H1 (cell line): ENCODE data around the gene HBEGF. TPM values are rescaled to one million over a fixed set of nuclear protein-coding genes. Genes with fewer than 3 reads are reported as not detected.

ENCODE experiments used
- BCL11A ChIP-seq, 2 experiments: IDR thresholded peaks; one replicate each; pipeline ENCODE4 v1.6.1; 2011; ENCODE audit warnings: low read depth in 2 of 2, low read length in 2 of 2, mild to moderate bottlenecking in 2 of 2
- CHD7 ChIP-seq: fragments of 300-600 bp; sonication (generic); IDR thresholded peaks from 2 replicates; pipeline ENCODE4 v1.7.1; 2012; ENCODE audit warnings: low read length, moderate library complexity, mild to moderate bottlenecking, inconsistent platforms; ENCODE audit not compliant: insufficient replicate concordance
- EGR1 ChIP-seq: IDR thresholded peaks from 2 replicates; pipeline ENCODE4 v1.6.1; 2011; ENCODE audit warnings: low read depth, low read length, borderline replicate concordance
- FOSL1 ChIP-seq: IDR thresholded peaks from 2 replicates; pipeline ENCODE4 v1.6.1; 2011; ENCODE audit warnings: mild to moderate bottlenecking, low read depth, low read length, moderate library complexity; ENCODE audit not compliant: insufficient read depth
- GTF2F1 ChIP-seq: IDR thresholded peaks from 2 replicates; pipeline ENCODE4 v1.6.1; 2012; ENCODE audit warnings: low read depth, low read length, improper control_type of control experiment, borderline replicate concordance
- KDM1A ChIP-seq: fragments of 200-600, 300-600 bp; sonication (generic); IDR thresholded peaks from 2 replicates; pipeline ENCODE4 v1.7.1; 2016; ENCODE audit warnings: mild to moderate bottlenecking, low read length, borderline replicate concordance
- MAFK ChIP-seq: IDR thresholded peaks from 2 replicates; pipeline ENCODE4 v1.6.1; 2012; ENCODE audit warnings: low read depth, mild to moderate bottlenecking, improper control_type of control experiment, low read length
- MAX ChIP-seq: IDR thresholded peaks from 2 replicates; pipeline ENCODE4 v1.6.1; 2012; ENCODE audit warnings: inconsistent platforms
- SP4 ChIP-seq: IDR thresholded peaks from 2 replicates; pipeline ENCODE4 v1.6.1; 2012; ENCODE audit warnings: low read length, inconsistent platforms
- polyA plus RNA-seq, 7 experiments: library from polyadenylated mRNA; depleted of rRNA in 3 of 7; stranded (reverse) in 5 of 7; unstranded in 2 of 7; fragments of >200 nt in 5 of 7; fragments of 200-250 nt in 2 of 7; gene quantifications; 1 replicate in 5 of 7; 2 replicates in 1 of 7; 4 replicates in 1 of 7; pipeline versions ENCODE4 v1.2.1 to v1.2.3, GENCODE V29; 2011 to 2013; ENCODE audit warnings: missing spikeins in 2 of 7, mixed read lengths in 2 of 7
- total RNA-seq: library from RNA; stranded (reverse); fragmentation: NEBNext Ultra II Directional; extraction: Animal tissue kit (Norgen Biotek cat#: 25700); gene quantifications from 2 replicates; pipeline ENCODE4 v1.2.1, GENCODE V29; 2021

The HBEGF gene
- total and polyA plus RNA-seq, 2 of the 8 experiments (the other 6 are each of a cell fraction or from before 2014, with no cell fraction given) = 2.4 to 2.5 TPM

DNA sequence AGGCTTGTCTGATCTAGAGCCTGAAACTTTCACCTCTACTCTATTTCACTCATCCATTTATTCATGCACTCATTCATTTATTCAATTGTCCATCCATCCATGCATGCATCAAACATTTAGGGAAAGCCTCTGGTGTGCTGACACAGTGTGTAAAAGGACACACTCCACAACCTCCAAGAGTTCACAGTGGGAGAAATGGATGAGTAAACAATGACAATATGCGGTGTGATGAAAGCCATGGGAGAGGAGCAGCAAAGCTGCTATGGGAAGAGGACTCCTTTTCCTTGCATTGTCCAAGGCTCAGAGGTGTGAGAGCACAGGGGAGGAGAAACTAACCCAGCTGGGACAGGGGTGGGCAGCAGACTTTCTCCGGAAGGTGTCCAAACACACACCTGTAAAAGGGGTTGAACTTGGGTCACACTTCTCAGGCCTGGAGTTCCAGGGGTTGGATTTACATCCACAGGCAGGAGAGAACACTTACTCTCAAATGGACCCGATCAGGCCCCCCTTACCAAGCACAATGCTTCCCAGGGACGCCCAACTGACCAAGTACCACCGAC lies 22.3 kb downstream of the HBEGF start (continued):
- no peak for TF ChIP-seq CHD7
- TF ChIP-seq KDM1A = no peak
- TF ChIP-seq GTF2F1 = no peak
- TF ChIP-seq BCL11A (IDR thresholded peaks at IDR 0.05; ENCODE audit: low read depth in 2 of 2, low read length in 2 of 2) = no peak
- no peak for TF ChIP-seq MAX
- no peak for TF ChIP-seq FOSL1
- TF ChIP-seq MAFK = no peak
- TF ChIP-seq EGR1 = no peak
- no peak for TF ChIP-seq SP4
